ENCODE results near the gene F2R.

The F2R gene

GRCh38 chr5:76690704-76691466, 25.0 kb upstream of the F2R start:
- DNase-seq = peak; percentile 59

GRCh38 chr5:76691467-76692273, 24.3 kb upstream of the F2R start:
- DNase-seq = peak; percentile 76

- no peak for DNase-seq
Measured at GRCh38 chr5:76692274-76692540, 23.7 kb upstream of the F2R start.

GRCh38 chr5:76692651-76693050, 23.3 kb upstream of the F2R start:
- no peak for DNase-seq

GRCh38 chr5:76693141-76693540, 22.8 kb upstream of the F2R start:
- DNase-seq = no peak

GRCh38 chr5:76694317-76694716, 21.6 kb upstream of the F2R start:
- no peak for DNase-seq

GRCh38 chr5:76695346-76695745, 20.6 kb upstream of the F2R start:
- DNase-seq = no peak

GRCh38 chr5:76696251-76696650, 19.7 kb upstream of the F2R start:
- no peak for DNase-seq

GRCh38 chr5:76697670-76698069, 18.3 kb upstream of the F2R start:
- DNase-seq = no peak

- DNase-seq = no peak
Measured at GRCh38 chr5:76700571-76700970, 15.4 kb upstream of the F2R start.

GRCh38 chr5:76701298-76701697, 14.6 kb upstream of the F2R start:
- peak; percentile 89 for DNase-seq

- DNase-seq = no peak
Measured at GRCh38 chr5:76703707-76704106, 12.2 kb upstream of the F2R start.

GRCh38 chr5:76704131-76704663, 11.7 kb upstream of the F2R start:
- DNase-seq = no peak

GRCh38 chr5:76705574-76705973, 10.4 kb upstream of the F2R start:
- no peak for DNase-seq

- DNase-seq = peak; percentile 85
Measured at GRCh38 chr5:76709762-76710161, 6.2 kb upstream of the F2R start.

- DNase-seq = peak; percentile 51
Measured at GRCh38 chr5:76710991-76711390, 4.9 kb upstream of the F2R start.

- no peak for DNase-seq
Measured at GRCh38 chr5:76714751-76715485, 1.0 kb upstream of the F2R start.

- no peak for DNase-seq
Measured at GRCh38 chr5:76715486-76715735, 515 bp upstream of the F2R start.

- no peak for DNase-seq
Measured at GRCh38 chr5:76716456-76717157, 681 bp downstream of the F2R start.

- no peak for DNase-seq
Measured at GRCh38 chr5:76717222-76718083, 1.5 kb downstream of the F2R start.

GRCh38 chr5:76718381-76718832, 2.5 kb downstream of the F2R start:
- DNase-seq = peak; percentile 57

GRCh38 chr5:76718880-76719279, 3.0 kb downstream of the F2R start:
- peak; percentile 54 for DNase-seq

Data from fibroblast of skin of scalp (primary cell).